CMK (cell line): Measurements from ENCODE around the gene SEC23IP.
"Not testable (repeated sequence)": the region's sequence is repeated elsewhere in the genome, so short reads cannot be mapped to it uniquely, and the experiment has no call there.

Source experiments
- DNase-seq: peaks from one replicate; pipeline ENCODE4 v3.0.0-alpha.2; 2010; ENCODE audit warnings: low read depth

SEC23IP gene

DNA sequence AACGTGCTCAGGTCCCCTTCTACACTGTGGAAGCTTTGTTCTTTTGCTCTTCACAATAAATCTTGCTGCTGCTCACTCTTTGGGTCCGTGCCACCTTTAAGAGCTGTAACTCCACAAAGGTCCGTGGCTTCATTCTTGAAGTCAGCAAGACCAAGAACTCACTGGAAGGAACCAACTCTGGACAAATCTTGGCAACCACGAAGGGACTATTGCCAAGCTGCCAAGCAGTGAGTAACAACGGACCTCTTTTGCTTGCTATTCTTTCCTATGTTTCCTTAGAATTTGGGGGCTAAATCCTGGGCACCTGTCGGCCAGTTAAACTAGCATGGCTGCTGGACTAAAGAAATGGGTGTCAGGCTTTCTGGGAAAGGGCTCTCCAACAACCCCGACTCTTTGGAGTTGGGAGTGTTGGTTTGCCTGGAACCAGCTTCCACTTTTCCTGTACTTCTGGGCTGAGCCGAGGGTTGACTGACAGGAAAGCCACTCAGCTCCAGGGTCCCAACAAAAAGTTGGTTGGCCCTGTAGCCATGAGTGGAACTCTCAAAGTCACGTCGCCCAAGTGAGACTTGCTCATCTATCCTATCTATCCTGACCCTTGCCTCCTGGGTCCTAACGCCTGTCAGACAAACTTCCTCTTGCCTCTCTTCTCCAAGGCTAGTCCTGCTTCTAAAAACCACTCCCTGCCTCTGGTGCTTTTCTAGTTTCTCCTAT, 8.5 kb upstream of the SEC23IP start:
- not testable (repeated sequence) for DNase-seq

GRCh38 chr10:119886070-119886469, 6.5 kb upstream of the SEC23IP start:
- DNase-seq = not testable (repeated sequence)

GRCh38 chr10:119888715-119889114, 3.8 kb upstream of the SEC23IP start:
- DNase-seq = not testable (repeated sequence)

GRCh38 chr10:119889201-119889600, 3.3 kb upstream of the SEC23IP start:
- DNase-seq = not testable (repeated sequence)

GRCh38 chr10:119890307-119890706, 2.2 kb upstream of the SEC23IP start:
- not testable (repeated sequence) for DNase-seq

- not testable (repeated sequence) for DNase-seq
These were observed 712 bp upstream of the SEC23IP start for GRCh38 chr10:119891849-119892187.

DNA sequence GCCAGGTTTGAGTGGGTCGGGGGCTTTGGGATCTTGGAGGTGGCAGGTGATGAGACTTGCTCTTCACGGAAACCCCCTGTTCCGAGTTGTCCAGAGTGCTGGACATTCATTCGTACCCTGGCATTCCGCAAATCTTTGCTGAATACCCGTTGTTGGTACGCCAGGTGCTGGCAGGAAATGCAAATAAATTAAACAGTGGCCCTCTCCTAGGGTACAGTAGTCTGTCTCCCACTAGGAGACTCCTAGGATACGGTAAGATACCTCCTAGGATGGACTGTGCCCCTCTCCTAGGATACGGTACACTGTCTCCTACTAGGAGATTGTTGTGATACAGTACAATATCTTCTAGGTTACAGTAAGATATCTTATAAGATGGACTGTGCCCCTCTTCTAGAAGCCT, 544 bp downstream of the SEC23IP start:
- DNase-seq = no peak

- DNase-seq = no peak
These were observed 1.4 kb downstream of the SEC23IP start for GRCh38 chr10:119893845-119894427.

GRCh38 chr10:119896061-119896655, 3.6 kb downstream of the SEC23IP start:
- DNase-seq = no peak

DNA sequence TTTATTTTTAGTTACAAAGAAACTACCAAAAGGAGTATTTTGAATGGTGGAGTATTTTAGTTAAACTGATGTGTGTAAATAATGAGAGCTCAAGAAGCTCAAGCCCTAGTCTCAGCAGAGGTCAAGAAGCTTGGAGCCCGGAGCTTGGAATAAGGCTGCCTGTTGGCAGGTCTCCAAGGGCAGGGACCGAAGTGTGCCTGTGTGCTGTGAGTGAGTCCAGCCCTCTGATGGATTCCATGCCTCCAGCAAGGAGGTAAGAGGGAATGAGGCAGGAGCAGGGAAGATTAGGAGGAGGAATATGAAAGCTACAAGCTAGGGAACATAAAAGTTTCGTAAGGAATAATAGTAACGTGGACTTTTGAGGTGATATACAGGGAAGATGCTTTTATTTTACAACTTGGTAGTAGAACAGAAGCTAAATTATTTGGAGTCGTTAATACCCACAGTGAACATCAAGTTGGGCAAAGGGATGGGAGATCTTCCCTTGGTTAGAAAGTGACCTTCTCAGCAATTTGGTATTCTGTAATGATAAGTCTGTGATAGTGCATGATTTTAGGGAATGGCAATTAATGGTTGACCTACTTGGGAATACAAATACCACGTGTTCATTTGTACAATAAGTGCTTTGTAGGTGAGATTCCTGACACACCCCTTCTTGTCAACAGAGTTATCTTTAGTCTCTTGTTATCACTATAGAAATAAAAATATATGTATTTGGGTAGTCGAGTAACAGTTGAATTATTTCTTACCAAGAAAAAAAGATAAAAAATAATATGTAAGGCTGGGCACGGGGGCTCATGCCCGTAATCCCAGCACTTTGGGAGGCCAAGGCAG, 4.6 kb downstream of the SEC23IP start:
- no peak for DNase-seq

DNA sequence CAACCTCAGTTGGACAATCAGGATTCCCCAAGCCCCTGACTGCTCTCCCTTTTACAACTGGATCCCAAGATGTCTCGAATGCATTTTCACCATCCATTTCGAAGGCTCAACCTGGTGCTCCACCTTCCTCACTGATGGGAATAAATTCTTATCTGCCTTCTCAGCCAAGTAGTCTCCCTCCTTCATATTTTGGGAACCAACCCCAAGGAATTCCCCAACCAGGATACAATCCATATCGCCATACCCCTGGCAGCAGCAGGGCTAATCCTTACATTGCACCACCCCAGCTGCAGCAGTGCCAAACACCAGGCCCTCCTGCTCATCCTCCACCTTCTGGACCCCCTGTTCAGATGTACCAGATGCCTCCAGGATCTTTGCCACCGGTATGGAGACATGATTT, 6.0 kb downstream of the SEC23IP start:
- DNase-seq = no peak

GRCh38 chr10:119903946-119904666, 11.6 kb downstream of the SEC23IP start:
- no peak for DNase-seq

DNA sequence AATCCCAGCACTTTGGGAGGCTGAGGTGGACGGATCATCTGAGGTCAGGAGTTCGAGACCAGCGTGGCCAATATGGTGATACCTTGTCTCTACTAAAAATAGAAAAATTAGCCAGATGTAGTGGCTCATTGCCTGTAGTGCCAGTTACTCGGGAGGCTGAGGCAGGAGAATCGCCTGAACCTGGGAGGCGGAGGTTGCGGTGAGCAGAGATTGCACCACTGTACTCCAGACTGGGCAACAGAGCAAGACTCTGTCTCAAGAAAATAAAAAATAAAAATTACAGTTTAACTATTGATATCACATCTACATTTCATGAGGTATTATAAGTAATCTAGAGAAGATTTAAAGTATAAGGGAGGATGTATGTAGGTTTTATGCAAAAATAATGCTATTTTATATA, 15.2 kb downstream of the SEC23IP start:
- not testable (repeated sequence) for DNase-seq

DNA sequence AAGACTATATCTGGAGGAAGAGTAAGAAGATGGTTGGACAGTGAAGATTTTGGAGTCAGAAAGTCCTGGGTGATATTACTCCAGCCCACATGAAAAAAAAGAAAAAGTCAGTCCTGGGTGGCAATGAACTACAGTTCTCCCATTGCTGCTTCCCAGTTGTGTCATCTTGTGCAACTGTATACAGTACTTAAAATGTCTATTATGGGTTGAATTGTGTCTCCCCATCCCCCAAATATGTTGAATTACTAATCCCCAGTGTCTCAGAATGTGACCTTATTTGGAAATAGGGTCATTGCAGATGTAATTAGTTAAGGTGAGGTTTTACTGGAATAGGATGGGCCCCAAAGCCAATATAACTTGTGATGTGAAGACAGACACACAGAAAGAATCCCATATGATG, 15.6 kb downstream of the SEC23IP start:
- DNase-seq = no peak

- no peak for DNase-seq
These were observed 18.2 kb downstream of the SEC23IP start for GRCh38 chr10:119910689-119911088.

GRCh38 chr10:119917777-119918176, 25.2 kb downstream of the SEC23IP start:
- no peak for DNase-seq

DNA sequence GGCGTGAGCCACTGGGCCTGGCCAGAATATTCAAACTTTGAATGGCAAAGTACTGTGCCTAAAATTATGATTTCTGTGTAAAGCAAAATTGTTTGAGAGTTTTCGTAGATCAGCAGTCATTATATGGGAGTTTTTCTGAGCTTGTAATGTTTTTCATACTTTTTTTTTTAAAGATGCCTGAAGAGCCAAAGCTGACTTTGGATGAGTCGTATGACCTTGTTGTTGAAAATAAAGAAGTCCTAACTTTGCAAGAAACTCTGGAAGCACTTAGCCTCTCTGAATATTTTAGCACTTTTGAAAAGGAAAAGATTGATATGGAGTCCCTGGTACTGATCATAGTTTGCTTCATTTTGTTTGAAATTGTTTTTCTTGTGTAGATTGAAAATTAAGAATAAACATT, 26.7 kb downstream of the SEC23IP start:
- no peak for DNase-seq

DNA sequence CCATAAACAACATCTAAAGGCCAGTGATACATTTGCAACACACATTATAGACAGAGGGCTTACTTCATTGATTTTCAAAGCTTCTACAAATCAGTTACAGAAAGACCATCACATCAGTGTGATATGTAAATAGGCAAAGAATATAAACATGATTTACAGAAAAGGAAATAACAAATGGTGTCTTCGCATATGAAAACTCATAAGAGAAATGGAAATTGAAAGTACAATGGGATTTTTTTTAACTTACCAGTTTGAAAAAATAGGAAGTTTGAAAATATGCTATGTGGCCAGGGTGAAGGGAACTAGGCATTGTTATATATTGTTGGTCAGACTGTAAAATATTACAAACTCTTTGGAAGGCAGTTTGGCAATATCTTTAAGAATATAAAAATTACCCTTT, 27.3 kb downstream of the SEC23IP start:
- DNase-seq = no peak

DNA sequence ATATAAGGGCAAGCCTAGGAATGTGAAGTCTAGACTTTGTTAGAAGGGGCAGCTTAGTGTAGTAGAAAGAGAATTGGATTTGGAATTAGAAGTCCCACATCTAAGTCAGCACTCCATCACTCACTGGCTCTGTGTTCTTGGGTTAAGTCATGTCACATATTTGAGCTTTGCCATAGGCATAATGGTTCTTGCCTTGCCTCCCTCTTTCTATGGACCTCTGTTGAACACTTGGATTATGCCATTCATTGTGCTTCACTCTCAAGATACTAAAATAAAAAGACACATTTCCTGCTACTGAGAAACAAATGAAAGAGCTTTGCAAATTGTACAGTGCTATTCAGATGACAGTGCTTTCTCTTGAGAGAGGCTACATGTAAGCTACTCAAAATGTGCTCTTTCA, 35.9 kb downstream of the SEC23IP start:
- DNase-seq = no peak

- no peak for DNase-seq
These were observed 39.3 kb downstream of the SEC23IP start for GRCh38 chr10:119931871-119932270.

GRCh38 chr10:119932631-119933030, 40.1 kb downstream of the SEC23IP start:
- no peak for DNase-seq

DNA sequence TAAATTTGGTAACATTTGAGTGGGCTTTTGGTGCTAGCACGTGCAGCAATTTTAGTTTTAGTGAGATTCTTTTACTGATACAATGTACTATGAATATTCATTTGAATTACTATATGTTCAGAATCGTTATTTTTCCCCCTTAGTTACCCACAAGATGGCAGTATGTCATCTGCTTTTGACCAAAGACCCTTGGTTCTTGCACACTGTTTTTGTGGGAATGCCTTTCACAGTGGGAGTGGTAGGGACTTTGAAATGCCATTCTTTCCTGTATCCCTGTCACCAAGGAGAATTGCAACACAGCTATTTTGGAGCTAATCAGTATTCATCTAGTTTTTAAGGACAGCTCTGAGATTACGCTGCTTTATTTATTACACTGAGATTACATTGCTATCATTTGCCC, 40.6 kb downstream of the SEC23IP start:
- DNase-seq = peak; percentile 5
